VCaP (cell line): ENCODE measurements around the gene GABRB1.
"Not testable (repeated sequence)": the region's sequence is repeated elsewhere in the genome, so short reads cannot be mapped to it uniquely, and the experiment has no call there.

Experiments used
- H3K27ac ChIP-seq: fragments of 450-650 bp; 2 replicates; pipeline ENCODE4 v1.5.1; 2017
- TF ChIP-seq, protein P1 (sequence below): fragments of 450-650 bp; conservative IDR thresholded peaks from 2 replicates; pipeline ENCODE4 v1.5.1; 2017; ENCODE audit warnings: mild to moderate bottlenecking, moderate library complexity

The GABRB1 gene

DNA sequence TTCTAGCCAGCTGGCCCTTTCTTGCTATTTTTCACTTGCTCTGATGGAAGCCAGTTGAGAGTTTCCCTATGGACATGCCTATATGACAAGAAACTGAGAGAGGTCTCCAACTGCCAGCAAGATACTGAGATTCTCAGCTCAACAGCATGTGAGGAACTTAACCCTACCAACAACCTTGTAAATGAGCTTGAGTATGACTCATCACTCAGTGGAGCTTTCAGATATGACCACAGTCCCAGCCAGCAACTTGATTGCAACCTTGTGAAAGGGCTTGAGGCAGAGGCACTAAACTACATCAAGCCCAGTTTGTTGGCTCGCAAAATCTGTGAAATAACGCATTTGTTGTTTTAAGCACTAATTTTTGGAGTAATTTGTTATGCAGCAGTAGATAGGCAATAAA, 256.4 kb downstream of the GABRB1 start:
- H3K27ac ChIP-seq = no peak overlapping the region
- TF ChIP-seq, protein P1, sequence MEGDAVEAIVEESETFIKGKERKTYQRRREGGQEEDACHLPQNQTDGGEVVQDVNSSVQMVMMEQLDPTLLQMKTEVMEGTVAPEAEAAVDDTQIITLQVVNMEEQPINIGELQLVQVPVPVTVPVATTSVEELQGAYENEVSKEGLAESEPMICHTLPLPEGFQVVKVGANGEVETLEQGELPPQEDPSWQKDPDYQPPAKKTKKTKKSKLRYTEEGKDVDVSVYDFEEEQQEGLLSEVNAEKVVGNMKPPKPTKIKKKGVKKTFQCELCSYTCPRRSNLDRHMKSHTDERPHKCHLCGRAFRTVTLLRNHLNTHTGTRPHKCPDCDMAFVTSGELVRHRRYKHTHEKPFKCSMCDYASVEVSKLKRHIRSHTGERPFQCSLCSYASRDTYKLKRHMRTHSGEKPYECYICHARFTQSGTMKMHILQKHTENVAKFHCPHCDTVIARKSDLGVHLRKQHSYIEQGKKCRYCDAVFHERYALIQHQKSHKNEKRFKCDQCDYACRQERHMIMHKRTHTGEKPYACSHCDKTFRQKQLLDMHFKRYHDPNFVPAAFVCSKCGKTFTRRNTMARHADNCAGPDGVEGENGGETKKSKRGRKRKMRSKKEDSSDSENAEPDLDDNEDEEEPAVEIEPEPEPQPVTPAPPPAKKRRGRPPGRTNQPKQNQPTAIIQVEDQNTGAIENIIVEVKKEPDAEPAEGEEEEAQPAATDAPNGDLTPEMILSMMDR = no peak

DNA sequence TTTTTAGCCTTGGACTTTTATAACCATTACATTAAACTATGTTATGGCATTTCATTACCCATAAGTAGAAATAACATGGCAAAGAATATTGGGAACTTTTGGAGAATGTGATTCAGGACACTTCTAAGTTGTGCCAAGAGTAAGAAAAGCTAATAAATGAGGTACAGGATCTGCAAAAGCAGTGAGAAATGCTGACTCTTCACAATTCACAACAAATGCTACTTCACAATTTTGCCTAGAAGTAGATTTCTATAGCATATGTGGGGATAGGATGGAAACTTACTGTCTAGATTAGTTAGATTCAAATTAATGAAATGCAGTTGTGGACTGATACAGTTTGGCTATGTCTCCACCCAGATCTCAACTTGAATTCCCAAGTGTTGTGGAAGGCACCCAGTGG, 258.4 kb downstream of the GABRB1 start:
- TF ChIP-seq, protein P1 = no peak
- no peak overlapping the region for H3K27ac ChIP-seq

DNA sequence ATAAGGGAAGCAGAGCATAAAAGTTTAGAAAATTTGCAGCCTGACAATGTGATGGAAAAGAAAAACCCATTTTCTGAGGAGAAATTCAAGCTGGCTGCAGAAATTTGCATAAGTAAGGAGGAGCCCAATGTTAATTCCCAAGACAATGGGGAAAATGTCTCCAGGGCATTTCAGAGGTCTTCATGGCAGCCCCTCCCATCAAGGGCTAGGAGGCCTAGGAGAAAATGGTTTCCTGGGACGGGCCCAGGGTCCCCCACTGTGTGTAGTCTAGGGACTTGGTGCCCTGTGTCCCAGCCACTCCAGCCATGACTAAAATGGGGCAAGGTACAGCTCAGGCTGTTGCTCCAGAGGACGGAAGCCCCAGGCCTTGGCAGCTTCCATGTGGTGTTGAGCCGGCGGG, 259.5 kb downstream of the GABRB1 start:
- not testable (repeated sequence) for H3K27ac ChIP-seq

DNA sequence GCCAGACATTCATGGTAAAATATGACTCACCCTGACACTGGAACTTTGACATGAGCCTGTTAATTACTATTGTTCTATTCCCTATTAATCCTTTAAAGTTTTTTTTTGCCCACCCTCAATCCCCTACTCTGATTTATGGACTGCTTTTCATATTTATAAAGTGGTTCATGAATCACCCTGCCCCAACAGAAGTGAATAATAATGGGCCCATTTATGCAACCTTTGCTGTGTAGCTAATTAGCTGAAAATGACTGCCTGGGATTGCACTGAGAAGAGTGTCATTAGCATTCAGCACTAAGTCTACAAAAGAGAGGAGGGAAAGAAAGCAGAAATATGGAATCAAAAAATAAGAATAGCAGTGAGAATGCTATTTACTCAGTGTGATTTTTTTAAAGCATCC, 277.8 kb downstream of the GABRB1 start:
- TF ChIP-seq, protein P1 = no peak
- H3K27ac ChIP-seq = no peak overlapping the region

DNA sequence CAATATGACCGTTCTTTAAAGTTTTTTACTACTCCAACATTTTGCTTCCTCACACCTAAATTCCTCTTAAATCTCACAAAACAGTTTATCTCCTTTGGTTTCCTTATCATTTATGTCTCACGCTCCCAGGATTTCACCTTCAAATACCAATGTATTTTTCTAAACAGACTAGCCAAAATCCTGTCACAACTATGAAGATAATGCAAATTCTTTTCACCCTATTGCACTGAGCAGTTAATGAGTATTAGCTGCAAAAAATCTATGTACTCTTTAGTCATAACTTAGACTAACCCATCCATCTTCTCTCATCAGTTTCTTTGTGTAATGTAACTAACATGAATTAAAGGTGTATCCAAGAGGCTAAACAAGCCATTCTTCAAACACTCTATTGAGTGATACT, 280.8 kb downstream of the GABRB1 start:
- no peak overlapping the region for H3K27ac ChIP-seq
- TF ChIP-seq, protein P1 = no peak

DNA sequence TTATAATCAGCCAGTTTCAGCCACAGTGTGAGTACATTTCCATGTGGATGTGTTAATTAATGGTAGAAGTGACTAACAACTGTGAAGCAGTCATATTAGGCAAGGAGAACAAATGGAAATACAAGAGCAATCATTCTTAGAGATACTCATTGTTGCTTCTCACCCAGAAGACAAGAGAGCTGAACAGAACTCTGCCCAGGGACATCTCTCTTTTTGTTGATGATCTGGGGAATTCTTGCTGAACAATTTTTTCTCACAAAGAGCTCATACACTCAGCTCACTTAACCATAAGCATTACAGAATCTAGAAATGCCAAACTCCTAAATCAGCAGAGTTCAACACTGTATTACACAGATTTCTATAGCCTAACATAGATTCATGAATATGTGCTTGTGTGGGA, 282.0 kb downstream of the GABRB1 start:
- TF ChIP-seq, protein P1 = no peak
- no peak overlapping the region for H3K27ac ChIP-seq

DNA sequence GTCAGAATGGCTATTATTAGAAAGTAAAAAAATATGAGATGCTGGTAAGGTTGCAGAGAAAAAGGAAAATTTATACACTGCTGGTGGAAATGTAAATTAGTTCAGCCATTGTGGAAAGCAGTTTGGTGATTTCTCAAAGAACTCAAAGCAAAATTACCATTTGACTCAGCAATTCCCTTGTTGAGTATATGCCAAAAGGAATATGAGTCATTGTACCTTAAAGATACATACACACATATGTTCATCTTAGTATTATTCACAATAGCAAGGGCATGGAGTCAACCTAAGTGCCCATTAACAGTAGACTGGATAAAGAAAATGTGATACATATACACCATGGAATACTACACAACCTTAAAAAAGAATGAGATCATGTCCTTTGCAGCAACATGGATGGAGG, 284.0 kb downstream of the GABRB1 start:
- H3K27ac ChIP-seq = no peak overlapping the region
- TF ChIP-seq, protein P1 = no peak

DNA sequence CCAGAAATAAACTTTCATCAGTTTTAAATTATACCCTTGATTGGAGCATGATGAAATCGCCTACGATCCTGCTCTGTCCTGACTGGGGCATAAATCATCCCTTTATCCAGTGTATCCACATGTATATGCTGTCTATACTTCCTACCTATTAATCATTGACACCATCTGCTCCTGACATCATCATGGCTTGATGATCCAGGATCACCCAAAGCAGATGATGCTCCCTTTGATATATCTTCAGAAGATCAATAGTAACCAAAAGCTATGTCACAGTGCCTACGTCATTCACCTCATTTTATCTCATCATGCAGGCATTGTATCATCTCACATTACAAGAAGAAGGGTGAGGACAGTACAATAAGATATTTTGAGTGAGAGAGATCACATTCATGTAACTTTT, 294.7 kb downstream of the GABRB1 start:
- no peak overlapping the region for H3K27ac ChIP-seq

More for the DNA sequence above, 294.7 kb downstream of the GABRB1 start:
- TF ChIP-seq, protein P1 = no peak
